Neural crest cell (in vitro differentiated cells): ENCODE data around the gene TCF7L2. TPM values are rescaled to one million over a fixed set of nuclear protein-coding genes. Genes with fewer than 3 reads are reported as not detected.

Source experiments
- DNase-seq: peaks from one replicate; pipeline ENCODE4 v3.0.0; 2021; ENCODE audit warnings: low read depth, mixed read lengths, low spot score
- H3K27ac Mint-ChIP-seq: one replicate; pipeline ENCODE4 v1.8.0; 2021; ENCODE audit warnings: mild to moderate bottlenecking, mixed read lengths; ENCODE audit not compliant: unreplicated experiment
- H3K27me3 Mint-ChIP-seq: 2 replicates; pipeline ENCODE4 v1.8.0; 2021; ENCODE audit warnings: low read depth, mild to moderate bottlenecking, mixed read lengths
- H3K36me3 Mint-ChIP-seq: 2 replicates; pipeline ENCODE4 v1.8.0; 2021; ENCODE audit warnings: low read depth, mild to moderate bottlenecking, mixed read lengths
- H3K4me1 Mint-ChIP-seq: 2 replicates; pipeline ENCODE4 v1.8.0; 2021; ENCODE audit warnings: mixed read lengths
- H3K4me3 Mint-ChIP-seq: one replicate; pipeline ENCODE4 v1.8.0; 2021; ENCODE audit warnings: mild to moderate bottlenecking, mixed read lengths
- H3K9me3 Mint-ChIP-seq: 2 replicates; pipeline ENCODE4 v1.8.0; 2021; ENCODE audit warnings: mixed read lengths
- CTCF ChIP-seq: fragments of 200-600 bp; sonication (generic); conservative IDR thresholded peaks from 2 replicates; pipeline ENCODE4 v1.5.0; 2021; ENCODE audit warnings: antibody characterized with exemption, mild to moderate bottlenecking
- total RNA-seq: library from RNA; stranded (reverse); gene quantifications from 2 replicates; pipeline ENCODE4 v1.2.1, GENCODE V29; 2021

Gene TCF7L2
- total RNA-seq, 1 donor from 2014 or later, result 34.8 TPM

DNA sequence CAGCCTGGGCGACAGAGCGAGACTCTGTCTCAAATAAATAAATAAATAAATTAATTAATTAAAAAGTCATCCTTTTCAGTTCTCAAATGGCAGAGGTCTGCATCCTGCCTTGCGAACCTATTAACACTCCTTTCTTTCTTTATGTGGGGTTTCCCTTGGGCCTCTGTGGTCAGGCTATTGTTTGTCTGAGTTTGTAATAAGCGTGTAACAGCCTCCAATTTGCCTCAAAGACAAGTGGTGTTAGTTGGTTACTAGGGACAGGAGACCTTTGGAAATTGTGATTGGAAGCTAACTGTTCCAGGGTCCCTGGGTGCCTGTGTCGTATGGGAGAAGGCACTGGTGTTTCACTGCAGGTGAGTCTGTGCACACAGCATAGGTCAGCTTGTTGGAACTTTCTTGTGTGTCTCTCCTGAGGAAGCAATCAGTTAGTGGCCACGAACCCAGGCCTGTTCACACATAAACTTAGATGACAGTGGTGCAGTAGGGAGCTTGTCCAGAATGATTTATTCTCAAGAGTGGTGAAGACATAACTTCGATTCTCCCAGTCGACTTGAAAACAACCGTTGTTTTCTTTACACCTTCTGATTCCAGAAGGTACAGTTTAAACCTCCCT lies 33.5 kb downstream of the TCF7L2 start:
- Mint-ChIP-seq H3K27me3 (no peaks in the 10 kb centered on the region), H3K4me1 (peaks cover 47% of the 10 kb centered on the region), H3K27ac (no peak overlapping the region)

DNA sequence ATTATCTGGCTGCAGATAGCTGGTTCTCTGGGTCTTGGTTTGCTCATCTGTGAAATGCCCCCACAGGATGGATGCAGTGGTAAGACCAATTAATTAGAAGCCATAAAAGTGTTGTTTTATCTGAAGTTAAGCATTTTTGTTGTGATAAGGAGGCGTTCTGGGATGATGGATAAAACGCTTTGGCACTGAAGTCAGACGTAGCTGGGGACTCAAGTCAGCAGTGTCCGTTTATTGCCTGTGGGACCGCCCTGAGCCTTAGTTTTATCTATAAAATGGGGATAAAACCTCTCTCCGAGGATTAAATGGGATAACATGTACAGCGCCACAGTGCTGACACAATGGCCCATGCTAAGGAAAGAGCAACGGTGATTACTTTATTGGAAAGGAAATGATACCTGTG lies 34.7 kb downstream of the TCF7L2 start:
- H3K9me3 Mint-ChIP-seq, result no peaks in the 10 kb centered on the region
- peaks cover 55% of the 10 kb centered on the region for H3K4me1 Mint-ChIP-seq
- H3K36me3 Mint-ChIP-seq, result peaks cover 2% of the 10 kb centered on the region
- H3K27ac Mint-ChIP-seq, result no peak overlapping the region
- no peak for TF ChIP-seq CTCF
- H3K27me3 Mint-ChIP-seq, result no peaks in the 10 kb centered on the region
- no peak for DNase-seq
- H3K4me3 Mint-ChIP-seq, result no peak overlapping the region

More for the DNA sequence above, 33.5 kb downstream of the TCF7L2 start:
- Mint-ChIP-seq H3K4me3 (no peak overlapping the region), H3K36me3 (peaks cover 2% of the 10 kb centered on the region), H3K9me3 (no peaks in the 10 kb centered on the region)
- TF ChIP-seq CTCF, result no peak
- no peak for DNase-seq

GRCh38 chr10:112985690-112986543 lies 35.9 kb downstream of the TCF7L2 start:
- no peaks in the 10 kb centered on the region for H3K9me3 Mint-ChIP-seq
- H3K4me1 Mint-ChIP-seq, result peaks cover 52% of the 10 kb centered on the region
- no peaks in the 10 kb centered on the region for H3K36me3 Mint-ChIP-seq

DNA sequence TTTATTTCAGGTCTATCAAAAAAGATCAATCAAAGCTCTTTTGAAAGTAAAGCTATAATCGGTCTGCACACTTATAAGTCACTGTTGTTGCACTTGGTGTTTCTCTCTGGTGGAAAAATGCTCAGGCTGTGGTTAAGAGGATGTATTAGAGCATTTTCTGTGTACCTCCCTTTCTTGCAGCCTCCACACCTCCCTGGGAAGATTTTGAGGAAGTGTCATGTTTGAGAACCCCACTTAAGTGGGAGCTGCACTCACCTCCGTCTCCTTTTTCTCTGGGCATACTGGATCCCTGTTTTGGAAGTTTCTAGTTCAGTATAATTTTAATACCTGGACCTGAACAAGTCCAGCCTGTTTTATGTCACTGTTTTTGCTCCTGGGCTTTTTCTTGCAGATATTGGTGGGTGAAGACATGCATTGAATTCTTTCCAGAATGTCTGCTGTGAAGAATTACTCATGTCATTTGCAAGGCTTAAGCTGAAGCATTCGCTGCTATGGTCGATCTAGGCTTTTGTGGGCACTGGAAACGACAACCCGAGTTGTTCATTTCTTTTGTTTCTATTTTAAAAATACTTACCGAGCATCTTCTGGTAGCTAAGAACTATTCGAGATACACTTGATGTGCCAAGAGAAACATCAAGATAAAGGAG lies 36.6 kb downstream of the TCF7L2 start:
- Mint-ChIP-seq H3K27ac (no peak overlapping the region), H3K36me3 (no peaks in the 10 kb centered on the region), H3K27me3 (no peaks in the 10 kb centered on the region), H3K9me3 (no peaks in the 10 kb centered on the region), H3K4me1 (peaks cover 53% of the 10 kb centered on the region), H3K4me3 (no peak overlapping the region)
- DNase-seq, result no peak
- no peak for TF ChIP-seq CTCF

More at GRCh38 chr10:112985690-112986543, 35.9 kb downstream of the TCF7L2 start:
- no peak for TF ChIP-seq CTCF
- DNase-seq, result no peak
- Mint-ChIP-seq H3K27me3 (no peaks in the 10 kb centered on the region), H3K27ac (no peak overlapping the region), H3K4me3 (no peak overlapping the region)

GRCh38 chr10:112988839-112989406 lies 38.9 kb downstream of the TCF7L2 start:
- H3K9me3 Mint-ChIP-seq, result no peaks in the 10 kb centered on the region
- peaks cover 2% of the 10 kb centered on the region for H3K36me3 Mint-ChIP-seq
- no peak overlapping the region for H3K27ac Mint-ChIP-seq
- no peak for TF ChIP-seq CTCF
- peaks cover 53% of the 10 kb centered on the region for H3K4me1 Mint-ChIP-seq
- no peaks in the 10 kb centered on the region for H3K27me3 Mint-ChIP-seq
- DNase-seq, result no peak
- H3K4me3 Mint-ChIP-seq, result no peak overlapping the region
